GM15510 (cell line): ENCODE results near the gene VAV1.

Experiments used
- POLR2A ChIP-seq: IDR thresholded peaks from 3 replicates; pipeline ENCODE4 v1.6.1; 2011; ENCODE audit warnings: borderline replicate concordance; ENCODE audit not compliant: insufficient read length; ENCODE audit errors: extremely low read depth

The VAV1 gene

DNA sequence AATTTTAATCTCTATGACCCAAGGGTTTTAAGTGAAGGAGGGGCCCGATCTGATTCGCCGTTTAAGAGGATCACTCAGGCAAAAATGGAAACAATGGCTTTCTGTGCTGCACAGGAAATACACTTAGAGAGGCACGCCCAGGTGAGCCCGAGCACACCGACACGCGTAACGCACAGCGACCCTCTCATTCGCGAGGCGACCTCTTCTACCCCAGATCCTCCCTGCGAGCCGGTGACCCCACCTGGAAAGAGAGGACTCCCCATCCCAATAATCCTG lies 5.5 kb upstream of the VAV1 start:
- no peak for TF ChIP-seq POLR2A

DNA sequence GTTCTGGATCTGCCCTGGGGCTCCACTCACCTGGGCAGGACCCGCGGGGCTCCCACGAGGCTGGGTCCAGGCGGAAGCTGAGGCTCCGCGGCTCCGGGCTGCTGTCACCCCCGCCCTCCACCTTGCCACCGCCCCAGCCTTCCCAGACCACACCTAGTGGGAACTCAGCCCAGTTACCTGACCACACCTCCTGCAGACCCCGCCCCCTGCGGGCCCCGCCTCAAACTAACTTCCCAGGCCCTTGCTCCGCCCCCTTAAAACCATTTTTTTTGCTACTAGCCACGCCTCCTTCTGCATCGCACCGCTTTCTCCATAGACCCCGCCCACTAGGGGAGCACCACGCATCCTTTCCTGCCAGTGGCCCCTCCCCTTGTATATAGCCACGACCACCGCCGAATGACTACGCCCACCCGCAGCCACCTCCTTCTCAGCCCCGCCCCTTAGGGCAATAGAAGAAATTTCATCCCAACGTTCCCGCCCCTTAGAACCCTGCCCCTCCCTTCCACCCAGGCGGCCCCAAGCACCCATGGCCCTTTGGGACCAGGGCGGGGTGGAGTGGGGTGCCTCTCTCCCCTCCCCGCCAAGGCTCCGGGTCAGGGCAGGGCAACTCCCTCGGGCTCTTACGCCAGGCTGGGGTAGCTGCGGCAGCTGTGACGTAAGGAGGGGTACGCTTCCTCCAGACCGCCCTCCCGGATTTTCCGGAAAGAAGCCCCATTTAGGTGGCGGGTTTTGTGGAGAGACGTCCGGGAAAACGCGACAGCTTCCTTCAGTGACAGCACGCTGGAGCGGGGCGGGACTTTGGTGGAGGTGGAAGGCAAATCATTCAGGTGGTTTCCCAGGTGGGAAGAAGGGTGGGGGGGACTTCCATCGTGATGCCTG lies 4.9 kb upstream of the VAV1 start, which contains the start of gene SH2D3A:
Gene SH2D3A (minus strand): TSS at position 79 of the 879 bp plus-strand sequence. CDS start 3,687 bp downstream, outside the sequence.
- TF ChIP-seq POLR2A, result peak; percentile 58

DNA sequence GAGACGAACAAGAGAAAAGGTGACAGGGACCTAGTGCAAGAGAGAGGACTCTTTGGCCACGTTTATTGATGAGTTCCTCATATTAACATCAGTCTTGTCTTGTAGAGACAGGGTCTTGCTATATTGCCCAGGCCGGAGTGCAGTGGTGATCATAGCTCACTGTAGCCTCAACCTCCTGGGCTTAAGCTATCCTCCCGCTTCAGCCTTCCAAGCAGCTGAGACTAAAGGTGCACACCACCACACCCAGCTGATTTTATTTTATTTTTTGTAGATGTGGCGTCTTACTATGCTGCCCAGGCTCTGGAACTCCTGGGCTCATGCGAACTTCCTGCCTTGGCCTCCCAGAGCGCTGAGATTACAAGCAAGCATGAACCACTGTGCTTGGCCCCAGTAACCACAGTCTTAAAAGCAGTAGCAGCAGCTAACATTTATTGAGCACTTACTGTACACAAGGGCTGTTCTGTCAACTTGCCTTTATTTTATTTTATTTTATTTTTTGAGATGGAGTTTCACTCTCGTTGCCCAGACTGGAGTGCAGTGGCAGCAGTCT lies 4.2 kb upstream of the VAV1 start:
- TF ChIP-seq POLR2A, result no peak

GRCh38 chr19:6769006-6769619 lies 3.4 kb upstream of the VAV1 start:
- TF ChIP-seq POLR2A, result no peak

- TF ChIP-seq POLR2A, result no peak
Observed at GRCh38 chr19:6772866-6773322, 386 bp downstream of the VAV1 start.

GRCh38 chr19:6773323-6773931 lies 919 bp downstream of the VAV1 start:
- peak; percentile 39 for TF ChIP-seq POLR2A

DNA sequence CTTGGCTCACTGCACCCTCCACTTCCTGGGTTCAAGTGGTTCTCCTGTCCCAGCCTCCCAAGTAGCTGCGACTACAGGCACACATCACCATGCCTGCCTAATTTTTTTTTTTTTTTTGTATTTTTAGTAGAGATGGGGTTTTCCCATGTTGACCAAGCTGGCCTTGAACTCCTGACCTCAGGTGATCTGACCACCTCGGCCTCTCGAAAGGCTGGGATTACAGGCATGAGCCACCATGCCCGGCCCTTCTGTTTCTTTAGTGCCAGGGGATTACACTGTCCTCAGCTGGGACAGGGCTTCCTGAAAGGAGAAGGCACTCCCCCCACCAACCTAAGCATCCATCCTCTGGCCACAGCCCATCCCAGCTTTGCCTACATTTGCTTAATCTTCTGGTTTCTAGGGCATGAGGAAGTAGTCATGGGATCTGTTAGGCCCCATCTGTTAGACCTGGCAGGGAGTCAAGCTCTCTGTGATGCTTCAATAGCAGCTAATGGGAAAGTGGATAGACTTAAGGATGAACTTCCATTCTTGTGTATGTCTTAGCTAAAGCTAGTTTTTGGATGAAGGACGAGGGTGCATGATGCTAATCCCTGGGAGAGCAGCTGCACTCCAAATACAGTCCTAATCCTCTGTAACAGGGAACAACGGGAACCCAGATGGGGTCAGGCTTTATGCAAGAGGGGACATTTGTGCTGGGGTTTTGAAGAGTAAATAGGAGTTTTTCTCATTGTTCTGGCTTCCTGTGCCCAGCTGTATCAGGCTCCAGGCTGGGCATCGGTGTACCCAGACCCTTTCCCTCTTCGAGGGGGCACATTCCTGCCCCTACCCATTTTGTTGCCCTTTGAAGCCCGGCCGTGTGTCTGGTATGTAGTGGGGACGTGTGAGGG lies 2.6 kb downstream of the VAV1 start:
- no peak for TF ChIP-seq POLR2A

DNA sequence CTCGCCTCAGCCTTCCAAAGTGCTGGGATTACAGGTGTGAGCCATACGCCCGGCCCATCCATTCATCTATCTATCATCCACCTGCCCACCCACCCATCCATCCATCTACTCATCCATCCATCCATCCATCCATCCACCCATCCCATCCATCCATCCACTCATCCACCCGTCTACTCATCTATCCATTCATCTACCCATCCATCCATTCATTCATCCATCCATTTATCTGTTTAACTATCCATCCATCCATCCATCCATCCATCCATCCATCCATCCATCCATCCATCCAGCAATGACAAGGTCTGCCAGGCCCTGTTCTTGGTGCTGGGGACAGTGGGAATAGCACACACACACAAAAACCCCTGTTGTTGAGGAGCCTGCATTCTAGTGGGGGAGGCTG lies 4.5 kb downstream of the VAV1 start:
- TF ChIP-seq POLR2A, result no peak

DNA sequence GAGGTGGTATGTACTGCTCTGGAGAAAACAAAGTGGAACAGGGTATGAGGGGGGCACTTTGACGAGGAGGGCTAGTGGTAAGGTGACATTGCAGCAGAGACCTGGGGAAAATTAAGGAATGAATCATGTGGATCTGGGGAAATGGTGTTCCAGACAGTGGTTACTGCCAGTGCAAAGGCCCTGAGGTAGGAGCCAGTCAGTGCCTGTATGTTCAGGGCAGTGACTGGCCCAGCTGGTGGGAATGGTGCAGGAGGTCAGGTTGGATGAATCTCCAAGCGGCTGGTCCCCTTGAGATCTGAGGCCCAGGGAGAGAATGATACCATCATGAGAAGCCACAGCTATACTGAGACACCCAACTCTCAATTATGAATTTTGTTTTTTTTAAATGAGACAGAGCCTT lies 4.9 kb downstream of the VAV1 start:
- TF ChIP-seq POLR2A, result no peak

DNA sequence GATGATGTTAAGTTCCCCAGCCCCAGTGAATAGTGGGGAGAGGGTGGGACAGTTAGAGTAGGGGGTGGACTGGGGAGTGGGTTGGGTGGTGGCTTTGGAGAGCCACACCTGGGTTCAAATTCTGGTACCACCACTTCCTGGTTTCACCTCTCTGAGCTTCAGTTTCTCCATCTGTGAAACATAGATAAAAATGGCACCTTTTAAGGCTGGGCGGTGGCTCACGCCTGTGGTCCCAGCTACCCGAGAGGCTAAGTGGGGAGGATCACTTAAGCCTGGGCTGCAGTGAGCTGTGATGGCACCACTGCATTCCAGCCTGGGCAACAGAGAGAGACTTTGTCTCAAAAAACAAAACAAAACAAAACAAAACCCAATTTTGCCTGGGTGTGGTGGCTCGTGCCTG lies 5.9 kb downstream of the VAV1 start:
- TF ChIP-seq POLR2A, result no peak

- TF ChIP-seq POLR2A, result no peak
Observed at GRCh38 chr19:6779206-6779605, 6.7 kb downstream of the VAV1 start.

DNA sequence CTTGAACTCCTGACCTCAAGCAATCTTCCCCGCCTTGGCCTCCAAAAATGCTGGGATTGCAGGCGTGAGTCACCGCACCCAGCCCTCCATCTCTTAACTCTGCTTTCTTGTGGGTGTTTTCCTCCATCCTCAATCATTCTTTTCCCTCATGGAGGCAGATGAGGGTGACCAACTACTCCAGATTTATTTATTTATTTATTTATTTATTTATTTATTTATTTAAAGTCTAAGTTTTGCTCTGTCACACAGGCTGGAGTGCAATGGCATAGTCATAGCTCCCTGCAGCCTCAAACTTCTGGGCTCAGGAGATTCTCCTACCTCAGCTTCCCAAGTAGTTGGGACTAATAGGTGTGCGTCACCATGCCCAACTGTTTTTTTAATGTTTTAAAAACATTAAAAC lies 14.9 kb downstream of the VAV1 start:
- no peak for TF ChIP-seq POLR2A

DNA sequence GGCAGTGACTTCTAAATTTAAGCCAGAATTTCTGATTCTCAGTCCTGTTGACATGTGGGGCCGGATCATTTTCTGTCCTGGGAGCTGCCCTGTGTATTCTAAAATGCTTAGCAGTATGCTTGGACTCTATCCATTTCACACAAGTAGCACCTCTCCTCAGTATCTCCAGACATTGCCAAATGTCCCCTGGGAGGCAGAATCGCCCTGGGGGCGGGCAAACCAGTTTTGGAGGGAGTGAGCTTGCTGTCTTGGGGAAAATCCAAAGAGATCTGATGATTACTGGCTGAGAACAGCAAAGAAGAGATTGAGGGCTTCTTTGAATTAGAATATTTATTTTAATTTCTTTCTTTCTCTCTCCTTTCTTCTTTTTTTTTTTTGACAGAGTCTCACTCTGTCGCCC lies 16.4 kb downstream of the VAV1 start:
- no peak for TF ChIP-seq POLR2A
